DOHH2 (cell line): ENCODE data around the gene OARD1.

Source experiments
- H3F3A ChIP-seq: fragments of 200-600 bp; sonication (generic), shearing (Covaris generic); 2 replicates; pipeline ENCODE4 v1.6.0; 2016; ENCODE audit warnings: antibody characterized with exemption, mild to moderate bottlenecking; ENCODE audit not compliant: control insufficient read depth, insufficient read depth
- H3K27ac ChIP-seq: fragments of 200-600 bp; sonication (generic); 2 replicates; pipeline ENCODE4 v1.5.1; 2014; ENCODE audit warnings: low read depth, mild to moderate bottlenecking, low read length, moderate library complexity
- H3K27me3 ChIP-seq: fragments of 200-600 bp; sonication (generic); 2 replicates; pipeline ENCODE4 v1.6.1; 2014; ENCODE audit warnings: mild to moderate bottlenecking, low read length, mixed read lengths; ENCODE audit not compliant: control insufficient read depth
- H3K36me3 ChIP-seq: fragments of 200-600 bp; sonication (generic); 2 replicates; pipeline ENCODE4 v1.6.1; 2014; ENCODE audit warnings: mild to moderate bottlenecking, low read length, moderate library complexity, mixed read lengths; ENCODE audit not compliant: control insufficient read depth
- H3K4me1 ChIP-seq: fragments of 200-600 bp; sonication (generic); 2 replicates; pipeline ENCODE4 v1.6.1; 2014; ENCODE audit warnings: mild to moderate bottlenecking, low read length, mixed read lengths; ENCODE audit not compliant: control insufficient read depth
- H3K4me2 ChIP-seq: fragments of 200-600 bp; sonication (generic); 2 replicates; pipeline ENCODE4 v1.6.0; 2014; ENCODE audit warnings: mild to moderate bottlenecking, low read length, moderate library complexity
- H3K4me3 ChIP-seq: fragments of 200-600 bp; sonication (generic); 2 replicates; pipeline ENCODE4 v1.5.1; 2014; ENCODE audit warnings: mild to moderate bottlenecking, low read length, mixed read lengths
- H3K79me2 ChIP-seq: fragments of 200-600 bp; sonication (generic); 2 replicates; pipeline ENCODE4 v1.6.1; 2014; ENCODE audit warnings: mild to moderate bottlenecking, low read length, mixed read lengths; ENCODE audit not compliant: control insufficient read depth
- H3K9me2 ChIP-seq: fragments of 200-600 bp; sonication (generic); replicated peaks from 2 replicates; pipeline ENCODE4 v1.6.1; 2014; ENCODE audit warnings: mild to moderate bottlenecking, low read length, mixed read lengths; ENCODE audit not compliant: control insufficient read depth
- H3K9me3 ChIP-seq: fragments of 200-600 bp; sonication (generic); 2 replicates; pipeline ENCODE4 v1.6.1; 2014; ENCODE audit warnings: antibody characterized with exemption, low read length, mixed read lengths; ENCODE audit not compliant: control insufficient read depth, insufficient read depth
- H4K20me1 ChIP-seq: fragments of 200-600 bp; sonication (generic); 2 replicates; pipeline ENCODE4 v1.6.0; 2014; ENCODE audit warnings: low read depth, mild to moderate bottlenecking, antibody characterized with exemption, low read length, moderate library complexity; ENCODE audit not compliant: control insufficient read depth, insufficient read depth
- EZH2phosphoT487 ChIP-seq: fragments of 200-600 bp; sonication (generic); IDR thresholded peaks from 2 replicates; pipeline ENCODE4 v1.6.1; 2017; ENCODE audit warnings: borderline replicate concordance, mild to moderate bottlenecking, antibody characterized with exemption, low read length, moderate library complexity, mixed read lengths
- TF ChIP-seq, protein P1 (sequence below): fragments of 200-600 bp; sonication (generic); IDR thresholded peaks from one replicate; pipeline ENCODE4 v1.5.1; 2014; ENCODE audit warnings: antibody characterized with exemption, mild to moderate bottlenecking, low read depth, low read length; ENCODE audit not compliant: poor library complexity, severe bottlenecking

Gene OARD1

DNA sequence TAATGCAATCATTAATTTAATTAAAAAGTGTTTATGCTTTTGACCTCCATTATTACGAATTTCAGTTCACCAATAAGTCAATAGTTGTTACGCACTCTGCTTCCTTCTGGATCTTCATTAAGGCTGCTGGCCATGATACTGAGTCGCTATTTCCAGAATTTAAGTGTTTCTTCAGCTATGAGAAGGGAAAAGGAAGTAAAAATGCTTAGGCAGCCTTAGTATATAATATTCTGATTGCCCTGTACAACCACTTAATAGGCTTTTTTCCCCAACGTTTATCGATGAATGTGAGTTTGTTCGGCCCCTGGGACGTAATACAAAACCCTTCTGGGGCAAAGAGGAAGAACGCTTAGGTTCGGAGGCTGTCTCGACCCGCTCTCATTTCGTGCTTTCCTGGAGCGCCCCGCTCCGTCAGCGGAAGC, 644 bp downstream of the OARD1 start:
- no peak for TF ChIP-seq EZH2phosphoT487
- TF ChIP-seq, protein P1, sequence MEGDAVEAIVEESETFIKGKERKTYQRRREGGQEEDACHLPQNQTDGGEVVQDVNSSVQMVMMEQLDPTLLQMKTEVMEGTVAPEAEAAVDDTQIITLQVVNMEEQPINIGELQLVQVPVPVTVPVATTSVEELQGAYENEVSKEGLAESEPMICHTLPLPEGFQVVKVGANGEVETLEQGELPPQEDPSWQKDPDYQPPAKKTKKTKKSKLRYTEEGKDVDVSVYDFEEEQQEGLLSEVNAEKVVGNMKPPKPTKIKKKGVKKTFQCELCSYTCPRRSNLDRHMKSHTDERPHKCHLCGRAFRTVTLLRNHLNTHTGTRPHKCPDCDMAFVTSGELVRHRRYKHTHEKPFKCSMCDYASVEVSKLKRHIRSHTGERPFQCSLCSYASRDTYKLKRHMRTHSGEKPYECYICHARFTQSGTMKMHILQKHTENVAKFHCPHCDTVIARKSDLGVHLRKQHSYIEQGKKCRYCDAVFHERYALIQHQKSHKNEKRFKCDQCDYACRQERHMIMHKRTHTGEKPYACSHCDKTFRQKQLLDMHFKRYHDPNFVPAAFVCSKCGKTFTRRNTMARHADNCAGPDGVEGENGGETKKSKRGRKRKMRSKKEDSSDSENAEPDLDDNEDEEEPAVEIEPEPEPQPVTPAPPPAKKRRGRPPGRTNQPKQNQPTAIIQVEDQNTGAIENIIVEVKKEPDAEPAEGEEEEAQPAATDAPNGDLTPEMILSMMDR: no peak

DNA sequence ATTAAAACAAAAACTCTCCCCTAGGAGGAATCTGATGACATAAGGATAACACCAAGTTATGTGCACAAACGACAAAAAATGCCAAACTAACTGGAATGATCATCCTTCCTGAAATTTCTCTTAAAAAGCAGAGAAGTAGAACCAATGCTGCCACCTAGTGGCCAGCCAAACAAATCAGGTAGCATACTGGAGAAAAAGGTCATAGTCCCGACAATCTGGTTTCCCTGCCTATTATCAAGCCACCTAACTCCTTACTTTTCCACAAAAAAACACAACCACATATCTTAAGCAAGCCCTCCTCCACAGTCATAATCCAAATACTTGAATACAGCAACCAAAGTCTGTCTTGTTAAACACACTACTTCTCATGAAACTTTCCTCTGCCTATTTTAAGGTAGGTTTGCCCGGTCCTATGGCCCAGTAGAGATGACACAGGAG, 5.3 kb downstream of the OARD1 start:
- TF ChIP-seq, protein P1: peak; percentile 81
- TF ChIP-seq EZH2phosphoT487: no peak
- Histone ChIP-seq H3K4me3 (no peak overlapping the region), H3K4me1 (peaks cover 8% of the 10 kb centered on the region)

More for the DNA sequence above, 644 bp downstream of the OARD1 start:
- Histone ChIP-seq H3K4me2 (peak overlapping the region; percentile 84), H3K9me2 (no peaks in the 10 kb centered on the region), H3K79me2 (peaks cover 47% of the 10 kb centered on the region), H3K9me3 (no peaks in the 10 kb centered on the region), H3K27ac (peak overlapping the region; percentile 94), H3K27me3 (no peaks in the 10 kb centered on the region), H3K36me3 (peaks cover 75% of the 10 kb centered on the region), H4K20me1 (peaks cover 7% of the 10 kb centered on the region), H3F3A (peaks cover 16% of the 10 kb centered on the region), H3K4me1 (peaks cover 35% of the 10 kb centered on the region), H3K4me3 (peak overlapping the region; percentile 93)

DNA sequence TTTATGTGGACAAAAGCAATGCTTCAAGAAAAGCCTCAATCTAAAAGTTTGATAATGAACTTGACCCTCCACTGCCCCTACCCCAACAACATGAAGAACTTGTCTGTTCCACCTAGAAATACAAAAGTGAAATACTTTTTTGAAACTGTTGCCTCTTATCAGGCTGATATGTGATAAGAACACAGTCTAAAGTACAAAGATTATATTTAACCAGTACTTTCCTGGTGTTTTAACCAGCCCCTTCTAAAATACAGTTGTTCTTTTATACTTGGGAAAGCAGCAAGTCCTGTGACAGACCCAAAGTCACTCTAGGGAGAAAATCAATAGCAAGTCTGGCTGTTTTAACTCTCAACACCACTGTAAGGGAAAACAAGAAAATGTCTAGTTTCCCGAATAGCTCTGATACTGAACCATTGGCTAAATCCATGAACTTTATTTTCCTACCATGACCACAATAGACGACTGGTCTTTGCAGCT, 6.6 kb downstream of the OARD1 start:
- Histone ChIP-seq H3K9me2 (no peaks in the 10 kb centered on the region), H3K27me3 (no peaks in the 10 kb centered on the region), H3K36me3 (peaks cover 66% of the 10 kb centered on the region), H3K27ac (no peak overlapping the region), H3F3A (0 out of 2 replicates have a peak, but pooled peaks cover 5% of the 10 kb centered on the region), H3K4me1 (peaks cover 2% of the 10 kb centered on the region), H3K4me2 (no peak overlapping the region), H4K20me1 (no peaks in the 10 kb centered on the region), H3K9me3 (no peaks in the 10 kb centered on the region), H3K79me2 (peaks cover 2% of the 10 kb centered on the region), H3K4me3 (no peak overlapping the region)
- TF ChIP-seq, protein P1: no peak
- no peak for TF ChIP-seq EZH2phosphoT487

More for the DNA sequence above, 5.3 kb downstream of the OARD1 start:
- no peaks in the 10 kb centered on the region for H3K27me3 ChIP-seq
- H4K20me1 ChIP-seq: no peaks in the 10 kb centered on the region
- peaks cover 6% of the 10 kb centered on the region; the same call in 1 of the 2 replicates for H3F3A ChIP-seq
- H3K9me2 ChIP-seq: no peaks in the 10 kb centered on the region
- H3K9me3 ChIP-seq: no peaks in the 10 kb centered on the region
- H3K4me2 ChIP-seq: no peak overlapping the region
- H3K36me3 ChIP-seq: peaks cover 72% of the 10 kb centered on the region
- H3K79me2 ChIP-seq: peaks cover 12% of the 10 kb centered on the region
- H3K27ac ChIP-seq: no peak overlapping the region
